ENCODE results near the gene POLD1. TPM values are rescaled to one million over a fixed set of nuclear protein-coding genes. Genes with fewer than 3 reads are reported as not detected.

The POLD1 gene
- total RNA-seq, 6 experiments from 2014 or later: 21.7 to 37.8 (median 33.7) TPM

DNA sequence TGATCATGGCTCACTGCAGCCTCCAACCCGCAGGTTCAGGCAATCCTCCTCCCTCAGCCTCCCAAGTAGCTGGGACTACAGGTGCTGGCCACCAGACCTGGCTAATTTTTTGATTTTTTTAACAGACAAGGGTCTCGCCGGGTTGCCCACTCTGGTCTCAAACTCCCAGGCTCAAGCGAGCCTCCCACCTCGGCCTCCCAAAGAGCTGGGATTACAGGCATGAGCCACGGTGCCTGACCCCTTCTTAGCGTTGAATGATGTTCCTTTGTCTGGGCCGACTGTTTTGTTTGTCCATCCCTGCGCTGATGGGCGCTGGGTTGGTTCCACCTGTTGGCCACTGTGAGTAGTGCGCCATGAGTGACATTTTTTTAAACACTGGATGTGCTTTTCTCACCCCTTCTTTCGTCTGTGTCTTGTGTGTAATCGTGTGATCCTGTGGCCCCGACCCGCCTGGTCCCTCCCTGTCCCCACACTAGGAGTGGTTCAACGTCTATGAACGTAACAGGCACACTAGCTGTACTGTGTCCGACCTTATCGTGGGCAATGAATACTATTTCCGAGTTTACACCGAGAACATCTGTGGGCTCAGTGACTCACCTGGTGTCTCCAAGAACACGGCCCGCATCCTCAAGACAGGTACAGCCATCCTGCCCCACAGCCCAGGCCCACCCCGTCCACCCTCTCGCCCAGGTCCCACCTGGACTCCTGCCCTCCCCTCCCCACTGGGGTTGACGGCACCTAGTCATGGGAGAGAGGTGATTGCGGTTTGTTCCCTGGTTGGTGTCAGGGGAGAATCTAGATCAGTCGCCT, 77.1 kb downstream of the POLD1 start:
- Mint-ChIP-seq H3K4me1 (ENCODE audit: low read depth) (peaks cover 16% of the 10 kb centered on the region), H3K4me3 (peak overlapping the region; percentile 17; the same call in 1 of the 2 replicates), H3K27ac (no peak overlapping the region), H3K27me3 (ENCODE audit: insufficient read depth) (peaks cover 26% of the 10 kb centered on the region), H3K36me3 (ENCODE audit: low read depth) (no peaks in the 10 kb centered on the region), H3K9me3 (no peaks in the 10 kb centered on the region; the same call in 1 of the 2 replicates)
- peak; percentile 53 for DNase-seq
- TF ChIP-seq, protein P1, sequence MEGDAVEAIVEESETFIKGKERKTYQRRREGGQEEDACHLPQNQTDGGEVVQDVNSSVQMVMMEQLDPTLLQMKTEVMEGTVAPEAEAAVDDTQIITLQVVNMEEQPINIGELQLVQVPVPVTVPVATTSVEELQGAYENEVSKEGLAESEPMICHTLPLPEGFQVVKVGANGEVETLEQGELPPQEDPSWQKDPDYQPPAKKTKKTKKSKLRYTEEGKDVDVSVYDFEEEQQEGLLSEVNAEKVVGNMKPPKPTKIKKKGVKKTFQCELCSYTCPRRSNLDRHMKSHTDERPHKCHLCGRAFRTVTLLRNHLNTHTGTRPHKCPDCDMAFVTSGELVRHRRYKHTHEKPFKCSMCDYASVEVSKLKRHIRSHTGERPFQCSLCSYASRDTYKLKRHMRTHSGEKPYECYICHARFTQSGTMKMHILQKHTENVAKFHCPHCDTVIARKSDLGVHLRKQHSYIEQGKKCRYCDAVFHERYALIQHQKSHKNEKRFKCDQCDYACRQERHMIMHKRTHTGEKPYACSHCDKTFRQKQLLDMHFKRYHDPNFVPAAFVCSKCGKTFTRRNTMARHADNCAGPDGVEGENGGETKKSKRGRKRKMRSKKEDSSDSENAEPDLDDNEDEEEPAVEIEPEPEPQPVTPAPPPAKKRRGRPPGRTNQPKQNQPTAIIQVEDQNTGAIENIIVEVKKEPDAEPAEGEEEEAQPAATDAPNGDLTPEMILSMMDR (IDR thresholded peaks at IDR 0.05): peak; percentile 90

DNA sequence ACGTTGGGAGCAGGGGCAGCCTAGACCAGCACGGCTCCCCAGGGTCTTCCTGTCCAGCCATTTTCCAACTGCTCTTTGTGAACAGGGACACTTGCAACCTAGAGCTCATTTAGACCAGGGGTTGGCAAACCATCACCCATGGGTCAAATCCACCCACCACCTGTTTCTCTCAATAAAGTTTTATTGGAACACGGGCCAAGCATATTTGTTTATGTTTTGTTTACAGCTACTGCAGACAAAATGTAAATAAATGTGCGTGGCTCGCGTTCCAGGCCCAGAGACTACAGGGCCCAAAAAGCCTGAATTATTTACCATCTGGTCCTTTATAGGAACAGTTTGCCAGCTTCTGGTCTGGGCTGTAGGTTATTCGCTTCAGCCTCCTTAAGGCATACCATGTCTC, 78.8 kb downstream of the POLD1 start:
- no peak for DNase-seq
- no peak overlapping the region for H3K27ac Mint-ChIP-seq
- TF ChIP-seq, protein P1 (IDR thresholded peaks at IDR 0.05): no peak

DNA sequence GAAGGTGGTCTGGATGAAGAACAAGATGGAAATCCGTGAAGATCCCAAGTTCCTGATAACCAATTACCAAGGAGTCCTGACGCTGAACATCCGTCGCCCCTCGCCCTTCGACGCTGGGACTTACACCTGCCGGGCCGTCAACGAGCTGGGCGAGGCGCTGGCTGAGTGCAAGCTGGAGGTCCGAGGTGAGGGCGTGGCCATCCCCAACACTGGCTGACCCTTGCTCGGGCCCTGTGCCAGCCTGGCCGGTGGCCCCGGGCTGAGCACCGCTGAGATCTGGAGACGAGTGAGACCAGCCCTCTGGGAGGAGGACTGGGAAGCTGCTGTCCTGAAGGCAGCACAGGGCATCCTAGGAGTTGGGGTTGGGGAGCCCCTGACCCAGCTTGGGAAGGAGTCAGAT, 80.2 kb downstream of the POLD1 start:
- no peaks in the 10 kb centered on the region for H3K36me3 Mint-ChIP-seq (ENCODE audit: low read depth)
- H3K9me3 Mint-ChIP-seq: no peaks in the 10 kb centered on the region
- DNase-seq: no peak
- H3K27me3 Mint-ChIP-seq (ENCODE audit: insufficient read depth): peaks cover 24% of the 10 kb centered on the region
- peaks cover 16% of the 10 kb centered on the region for H3K4me1 Mint-ChIP-seq (ENCODE audit: low read depth)
- H3K4me3 Mint-ChIP-seq: no peak overlapping the region
- no peak overlapping the region for H3K27ac Mint-ChIP-seq
- TF ChIP-seq, protein P1 (IDR thresholded peaks at IDR 0.05): no peak

More for the DNA sequence above, 78.8 kb downstream of the POLD1 start:
- no peak overlapping the region for H3K4me3 Mint-ChIP-seq
- no peaks in the 10 kb centered on the region for H3K9me3 Mint-ChIP-seq
- H3K27me3 Mint-ChIP-seq (ENCODE audit: insufficient read depth): peaks cover 19% of the 10 kb centered on the region
- no peaks in the 10 kb centered on the region for H3K36me3 Mint-ChIP-seq (ENCODE audit: low read depth)
- peaks cover 16% of the 10 kb centered on the region for H3K4me1 Mint-ChIP-seq (ENCODE audit: low read depth)

DNA sequence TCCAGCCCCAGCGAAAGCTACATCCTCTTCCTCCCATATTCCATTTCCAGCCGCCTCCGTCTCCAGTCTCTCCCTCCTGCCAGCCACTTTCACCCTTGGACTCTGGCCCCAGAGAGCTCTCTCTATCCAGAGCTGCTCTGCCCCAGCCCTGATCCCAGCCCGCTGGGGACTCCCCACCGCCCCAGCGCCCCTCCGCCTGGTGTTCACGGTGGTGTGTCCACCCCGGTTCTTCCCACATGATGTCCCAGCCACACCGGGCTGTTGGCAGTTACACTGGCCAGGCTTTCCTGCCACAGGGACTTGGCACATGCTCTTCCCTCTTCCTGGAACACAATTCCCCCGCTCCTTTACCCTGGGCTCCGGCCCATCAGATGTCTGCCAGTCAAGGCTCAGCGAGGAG, 80.9 kb downstream of the POLD1 start:
- Mint-ChIP-seq H3K36me3 (ENCODE audit: low read depth) (no peaks in the 10 kb centered on the region), H3K4me3 (no peak overlapping the region), H3K4me1 (ENCODE audit: low read depth) (peaks cover 13% of the 10 kb centered on the region), H3K27ac (no peak overlapping the region), H3K27me3 (ENCODE audit: insufficient read depth) (peaks cover 26% of the 10 kb centered on the region), H3K9me3 (no peaks in the 10 kb centered on the region)
- TF ChIP-seq, protein P1 (IDR thresholded peaks at IDR 0.05): no peak
- no peak for DNase-seq

DNA sequence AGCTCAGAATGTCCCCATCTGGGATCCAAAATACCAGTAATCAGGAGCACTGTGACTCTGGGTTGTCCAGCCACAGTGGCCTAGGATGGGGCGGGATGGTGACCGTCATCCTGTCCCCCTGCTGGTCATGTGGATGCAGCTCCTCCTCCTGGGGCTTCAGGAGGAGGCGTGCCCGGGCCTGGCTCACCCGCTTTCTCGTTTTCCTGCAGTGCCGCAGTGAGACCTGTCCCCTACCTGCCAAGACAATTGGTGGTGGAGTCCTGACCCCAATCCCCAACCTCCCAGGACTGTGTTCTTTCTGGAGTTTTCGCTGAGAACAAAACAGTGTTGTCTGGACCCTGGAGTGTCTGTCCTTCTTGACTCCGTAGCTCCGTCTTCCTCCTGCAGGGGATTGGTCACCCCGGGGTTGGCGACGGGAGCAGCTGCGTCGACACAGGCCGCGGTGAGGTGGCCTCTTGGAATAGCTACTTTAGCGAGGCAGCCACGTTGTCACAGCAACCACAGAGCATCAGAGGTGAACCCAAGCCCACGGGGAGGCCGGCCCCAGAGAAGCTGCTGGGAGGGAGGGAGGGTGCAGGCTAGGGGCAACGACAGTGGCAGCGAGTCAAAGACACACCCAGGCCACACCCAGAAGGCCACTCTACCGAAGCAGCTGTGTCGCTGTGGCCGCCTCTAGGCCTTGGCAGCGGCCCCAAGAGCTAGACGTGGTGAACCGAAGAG, 82.0 kb downstream of the POLD1 start:
- peaks cover 26% of the 10 kb centered on the region for H3K27me3 Mint-ChIP-seq (ENCODE audit: insufficient read depth)
- no peaks in the 10 kb centered on the region for H3K36me3 Mint-ChIP-seq (ENCODE audit: low read depth)
- peaks cover 3% of the 10 kb centered on the region for H3K4me1 Mint-ChIP-seq (ENCODE audit: low read depth)
- H3K27ac Mint-ChIP-seq: no peak overlapping the region
- TF ChIP-seq, protein P1 (IDR thresholded peaks at IDR 0.05): peak; percentile 69
- no peak overlapping the region for H3K4me3 Mint-ChIP-seq
- H3K9me3 Mint-ChIP-seq: no peaks in the 10 kb centered on the region
- DNase-seq: peak; percentile 8
